NCI-H146 treated with DMSO at 0.1 percent for 48 hours (cell line): ENCODE measurements around the gene GAB2.
A peak's percentile ranks its signal among the peaks of the same experiment; 100 is the strongest.

Experiments
- DNase-seq: peaks from one replicate; lab custom pipeline; 2025; ENCODE audit not compliant: unreplicated experiment; lab: John Stamatoyannopoulos, UW

Gene GAB2

DNA sequence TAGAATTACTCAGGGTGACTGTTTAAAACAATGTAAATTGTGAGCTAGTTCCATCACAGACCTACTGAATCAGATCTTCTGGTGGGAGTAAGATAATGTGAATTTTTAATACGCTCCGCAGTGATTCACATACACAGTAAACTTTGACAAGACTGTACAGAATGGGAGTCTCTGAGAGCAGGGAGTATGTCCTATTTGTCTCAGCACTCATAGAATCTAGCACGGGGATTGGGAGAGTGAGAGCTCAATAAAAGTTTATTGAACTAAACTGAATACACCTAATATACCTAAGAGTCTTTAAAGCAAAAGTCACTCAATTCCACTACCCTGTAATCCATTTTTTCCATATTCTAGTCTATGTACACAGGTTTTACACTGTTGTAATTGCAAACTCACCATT lies 11.2 kb upstream of the GAB2 start:
- DNase-seq = no peak

DNA sequence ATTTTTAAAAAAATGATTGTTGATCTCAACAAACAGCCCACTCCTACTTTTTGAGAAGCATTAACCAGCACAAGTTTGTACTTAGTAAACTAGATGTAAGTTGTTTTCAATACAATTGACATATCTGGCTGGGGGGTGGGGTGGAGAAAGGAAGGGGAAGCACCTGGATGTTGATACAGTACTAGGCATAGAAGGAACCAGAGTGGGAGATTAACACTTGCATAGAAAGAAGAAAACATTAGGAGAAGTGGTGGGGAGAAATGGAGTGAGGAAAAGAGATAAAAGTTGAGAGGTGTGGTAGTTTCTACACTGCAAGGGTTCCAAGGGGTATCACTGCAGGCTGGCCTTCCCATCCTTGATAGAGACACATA lies 10.6 kb upstream of the GAB2 start:
- DNase-seq = no peak

DNA sequence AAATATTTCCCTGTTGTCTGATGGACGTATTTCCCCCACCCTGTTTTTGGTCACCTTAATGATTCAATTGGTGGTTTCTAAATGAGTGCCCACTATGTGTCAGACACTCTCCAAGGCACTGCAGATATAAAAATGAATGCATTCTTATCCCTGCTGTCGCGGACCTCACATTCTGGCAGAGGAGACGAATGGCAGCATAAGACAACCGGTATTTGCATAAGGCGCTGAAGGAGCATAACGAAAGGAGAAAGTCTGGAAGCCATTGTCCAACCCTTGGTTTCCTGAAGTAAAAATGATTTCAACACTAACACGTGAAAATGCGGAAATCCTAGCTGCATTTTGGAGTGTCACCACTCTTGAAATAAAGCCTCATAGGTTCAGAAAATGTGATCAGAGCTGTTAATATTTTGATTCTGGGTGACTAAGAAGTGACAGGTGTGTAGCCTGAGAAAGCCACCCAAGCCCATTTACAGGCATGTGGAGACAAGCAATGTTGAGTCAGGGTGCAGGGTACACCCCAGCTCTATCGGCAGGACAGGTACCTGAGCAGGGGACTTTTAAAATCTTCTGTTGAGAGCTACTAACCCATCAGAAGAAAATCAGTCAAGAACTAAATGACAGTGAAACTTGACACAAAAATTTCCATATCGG lies 10.1 kb upstream of the GAB2 start:
- DNase-seq = no peak

DNA sequence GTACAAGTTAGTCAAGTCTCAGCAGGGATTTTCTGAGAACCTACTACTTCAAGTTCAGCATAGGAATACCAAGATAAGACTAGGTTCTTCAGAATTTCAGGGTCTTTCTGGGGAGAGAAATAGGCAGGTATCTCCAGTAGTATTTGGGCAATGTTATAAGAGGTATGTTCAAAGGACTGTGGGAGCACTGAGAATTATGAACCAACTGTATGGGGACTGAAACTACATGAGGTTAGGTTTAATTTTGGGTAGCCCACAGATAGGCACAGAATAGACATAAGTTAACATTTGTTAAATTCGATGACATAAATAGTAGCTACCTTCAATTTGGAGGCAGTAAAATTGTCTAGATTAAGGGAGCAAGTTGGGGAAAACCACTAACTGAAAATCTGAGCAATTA lies 9.2 kb upstream of the GAB2 start:
- no peak for DNase-seq

DNA sequence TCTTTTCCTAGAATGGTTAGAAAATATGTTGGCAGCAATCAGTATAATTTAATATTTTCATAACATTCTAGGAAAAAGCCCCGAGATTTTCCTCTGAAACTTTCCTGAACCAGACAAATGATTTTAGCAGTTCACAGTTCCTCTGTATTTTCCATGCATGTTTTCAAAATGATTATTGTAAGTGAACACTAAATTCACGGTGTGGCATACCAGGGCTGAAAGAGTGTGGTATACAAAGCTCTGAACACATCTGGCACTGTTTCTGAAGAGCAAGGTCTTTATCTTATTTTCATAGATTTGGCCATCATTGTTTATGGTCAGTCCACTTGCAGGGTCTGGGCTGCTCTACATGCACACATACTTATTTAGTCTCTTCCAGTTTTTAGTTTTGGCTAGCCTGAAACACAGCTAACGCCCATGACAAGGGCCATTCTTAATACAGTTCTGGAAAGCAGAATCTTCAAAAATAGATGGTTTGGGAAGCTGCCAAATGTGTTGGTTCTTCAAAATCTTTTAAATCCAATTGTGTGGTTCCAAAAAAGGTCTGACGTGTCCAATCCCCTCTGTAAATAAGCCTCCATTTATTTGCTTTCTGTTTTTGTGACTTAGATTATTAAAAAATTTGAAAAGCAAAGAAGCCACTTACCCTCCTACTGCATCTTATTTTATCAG lies 7.9 kb upstream of the GAB2 start:
- no peak for DNase-seq

DNA sequence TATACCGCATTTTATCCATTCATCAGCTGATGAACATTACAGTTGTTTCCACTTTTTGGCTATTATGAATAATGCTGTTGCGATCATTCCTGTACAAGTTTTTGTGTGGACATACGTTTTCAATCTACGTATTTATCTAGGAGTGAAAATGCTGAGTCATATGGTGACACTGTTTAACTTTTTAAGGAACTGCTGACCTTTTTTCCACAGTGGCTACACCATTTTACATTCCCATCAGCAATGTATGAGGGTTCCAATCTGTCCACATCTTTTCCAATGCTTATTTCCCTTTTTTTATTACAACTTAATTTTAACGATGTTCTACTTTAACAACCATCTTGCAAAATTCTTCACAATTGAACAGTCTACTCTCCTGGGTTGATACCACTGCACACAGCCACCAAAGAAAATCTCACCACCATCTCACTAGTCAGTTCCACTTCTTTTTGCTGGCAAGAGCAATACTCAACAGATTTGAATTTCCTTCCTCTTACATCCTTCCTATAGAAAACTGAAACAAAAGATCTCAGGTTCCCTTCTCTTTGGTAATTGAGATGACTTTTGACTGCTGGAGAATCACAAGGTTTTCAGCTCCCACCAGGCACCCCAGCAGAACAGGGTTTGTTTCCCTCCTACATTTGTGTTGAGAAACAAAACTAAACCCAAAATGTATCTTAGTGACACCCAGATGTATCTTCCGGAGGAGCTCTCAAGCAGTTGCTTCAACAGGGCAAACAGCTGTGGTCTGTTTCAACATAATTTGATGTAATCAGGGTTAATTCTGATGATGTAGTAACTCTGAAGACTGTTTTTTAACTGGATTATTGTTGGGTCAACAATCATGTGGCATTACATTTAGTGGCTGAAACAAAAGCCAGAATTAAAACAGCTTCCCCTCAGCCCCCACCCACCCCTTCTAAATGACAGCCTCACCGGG lies 7.0 kb upstream of the GAB2 start:
- no peak for DNase-seq

DNA sequence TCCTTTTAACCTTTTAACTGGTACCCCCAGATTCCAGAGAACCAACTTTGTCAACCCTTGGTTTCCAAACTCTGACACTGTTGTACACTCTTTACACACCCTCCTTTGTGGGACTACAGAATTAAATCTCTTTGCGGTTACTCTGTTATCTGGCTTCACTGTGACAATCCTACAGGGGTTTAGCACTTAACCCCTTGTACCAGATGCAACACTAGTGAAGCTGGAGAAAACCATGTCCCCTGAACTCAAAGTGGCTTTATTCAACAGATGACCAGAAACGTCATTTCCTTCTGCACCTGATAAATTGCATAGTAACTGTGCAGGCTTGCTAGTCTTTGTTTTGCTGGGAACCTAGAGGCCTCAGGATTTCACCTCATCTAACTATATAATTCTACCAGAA lies 5.6 kb upstream of the GAB2 start:
- DNase-seq = no peak

DNA sequence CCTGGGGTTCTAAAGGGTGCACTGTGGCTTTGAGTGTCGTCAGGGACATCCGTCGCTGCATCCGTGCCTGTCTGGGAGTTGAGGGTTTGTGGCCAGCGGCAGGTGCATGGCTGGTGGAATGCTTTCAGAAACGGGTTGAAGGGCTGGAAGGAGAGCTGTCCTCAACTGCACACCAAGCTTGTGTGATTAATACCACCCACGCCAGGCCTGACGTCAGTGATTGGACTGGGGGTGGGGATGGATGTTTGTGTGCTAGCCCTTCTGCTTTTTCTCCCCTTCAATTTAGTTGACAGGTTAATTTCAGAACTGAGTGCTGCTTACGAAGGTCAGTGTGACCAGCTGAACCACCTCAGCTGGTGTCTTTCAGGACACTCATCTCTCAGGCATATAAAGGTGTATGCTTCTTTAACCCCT lies 3.2 kb upstream of the GAB2 start:
- no peak for DNase-seq

DNA sequence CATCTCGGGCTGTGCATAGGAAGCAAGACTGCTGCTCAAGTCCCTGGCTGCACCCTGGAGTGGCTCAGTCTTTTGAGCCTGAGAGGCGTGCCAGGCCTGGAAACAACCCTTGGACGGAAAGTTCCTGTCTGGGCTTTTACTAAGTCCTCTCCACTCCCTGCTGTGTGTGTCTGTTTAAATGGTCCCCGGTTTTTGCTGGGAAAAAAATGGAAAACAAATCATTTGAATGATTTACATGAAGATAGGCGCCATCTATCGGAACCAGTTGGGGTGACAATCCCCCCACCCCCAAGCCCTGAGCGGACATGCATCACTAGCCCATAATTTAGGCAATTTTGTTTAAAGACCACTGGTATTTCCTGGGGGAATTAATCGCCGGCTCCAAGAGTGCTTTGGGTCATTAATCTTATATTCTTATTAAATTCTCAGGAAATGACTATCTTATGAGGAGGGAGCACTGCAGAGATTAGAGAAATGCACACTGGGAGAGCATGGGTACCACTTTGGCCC lies 2.7 kb upstream of the GAB2 start:
- no peak for DNase-seq

DNA sequence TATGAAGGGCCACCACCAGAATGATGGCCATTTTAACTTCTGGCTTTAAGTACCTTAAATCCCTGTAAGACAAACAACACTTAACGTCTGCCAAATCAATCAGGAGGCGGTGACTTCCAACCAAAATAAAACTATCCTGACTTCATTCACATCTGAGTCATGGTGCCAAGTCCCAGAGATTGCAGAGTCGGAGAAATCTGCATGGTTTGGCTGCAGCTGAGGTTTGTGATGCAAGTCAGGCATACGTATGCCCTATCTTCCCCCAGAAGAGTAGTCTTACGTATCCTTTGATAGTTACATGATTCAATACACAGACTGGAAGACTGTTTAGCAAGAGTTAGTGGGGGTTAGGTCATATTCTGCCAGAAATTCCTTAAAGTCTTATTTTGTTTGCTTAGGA lies 1.7 kb upstream of the GAB2 start:
- no peak for DNase-seq

DNA sequence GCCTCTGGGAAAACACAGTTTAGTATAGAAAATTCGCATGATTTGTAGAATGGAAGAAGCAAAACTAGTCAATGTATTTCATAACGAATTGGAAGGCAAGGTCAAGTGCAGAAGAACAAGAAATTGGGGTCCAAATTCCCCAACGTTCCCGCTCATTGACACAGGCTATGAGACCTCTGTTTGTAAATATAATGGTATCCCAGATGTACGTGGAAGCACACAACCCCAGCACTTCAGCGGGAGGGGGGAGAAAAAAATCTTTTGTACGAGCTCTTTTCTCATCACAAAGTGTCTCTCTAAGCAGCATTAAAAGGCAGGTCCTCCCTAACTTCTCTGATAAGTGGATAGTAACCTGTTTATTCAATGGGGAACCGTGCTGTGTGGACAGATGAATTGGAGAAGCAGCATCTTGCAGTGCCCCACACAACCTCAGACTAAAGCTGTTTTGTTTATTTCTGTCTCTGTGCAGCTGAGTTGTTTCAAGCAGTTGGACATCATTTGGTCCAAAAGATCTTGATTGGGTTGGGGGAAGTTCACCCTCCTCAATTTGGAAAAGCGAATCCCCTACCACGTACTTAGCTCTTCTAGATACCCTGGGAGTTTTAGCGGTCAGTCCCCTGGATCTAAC lies 1.1 kb upstream of the GAB2 start:
- DNase-seq = no peak

DNA sequence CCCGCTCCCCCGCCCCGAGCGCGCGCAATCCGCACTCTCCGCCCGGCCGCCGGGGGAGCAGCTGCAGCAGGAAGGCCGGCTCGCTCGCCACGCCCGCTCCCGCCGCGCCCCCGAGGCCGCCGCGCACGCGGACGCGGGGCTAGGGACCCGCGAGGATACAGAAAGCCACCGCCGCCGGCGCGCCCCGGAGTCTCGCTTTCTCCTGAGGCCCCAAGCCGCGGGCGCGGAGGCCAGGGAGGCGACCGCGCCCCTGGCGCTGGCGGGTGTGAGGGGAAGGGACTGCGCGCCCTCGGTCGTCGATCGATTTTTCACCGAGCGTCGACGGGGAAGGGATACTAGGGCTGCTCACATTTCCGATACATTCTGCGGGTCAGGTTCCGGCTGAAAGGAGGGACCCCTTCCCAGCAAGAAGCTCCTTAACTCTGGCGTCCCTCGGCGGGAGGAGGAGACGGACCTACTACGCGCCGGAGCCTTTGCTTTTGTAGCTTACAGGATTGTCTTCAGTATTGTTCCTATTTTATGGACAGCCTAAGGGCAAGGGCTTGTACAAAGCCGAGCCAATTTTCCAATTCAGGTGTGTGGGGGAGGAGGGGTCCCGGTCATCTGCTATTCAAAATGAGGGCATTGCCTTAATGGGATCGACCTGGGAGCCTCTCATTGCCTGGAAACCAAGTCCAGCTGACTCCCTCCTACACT lies 416 bp upstream of the GAB2 start:
- DNase-seq = peak; percentile 78

DNA sequence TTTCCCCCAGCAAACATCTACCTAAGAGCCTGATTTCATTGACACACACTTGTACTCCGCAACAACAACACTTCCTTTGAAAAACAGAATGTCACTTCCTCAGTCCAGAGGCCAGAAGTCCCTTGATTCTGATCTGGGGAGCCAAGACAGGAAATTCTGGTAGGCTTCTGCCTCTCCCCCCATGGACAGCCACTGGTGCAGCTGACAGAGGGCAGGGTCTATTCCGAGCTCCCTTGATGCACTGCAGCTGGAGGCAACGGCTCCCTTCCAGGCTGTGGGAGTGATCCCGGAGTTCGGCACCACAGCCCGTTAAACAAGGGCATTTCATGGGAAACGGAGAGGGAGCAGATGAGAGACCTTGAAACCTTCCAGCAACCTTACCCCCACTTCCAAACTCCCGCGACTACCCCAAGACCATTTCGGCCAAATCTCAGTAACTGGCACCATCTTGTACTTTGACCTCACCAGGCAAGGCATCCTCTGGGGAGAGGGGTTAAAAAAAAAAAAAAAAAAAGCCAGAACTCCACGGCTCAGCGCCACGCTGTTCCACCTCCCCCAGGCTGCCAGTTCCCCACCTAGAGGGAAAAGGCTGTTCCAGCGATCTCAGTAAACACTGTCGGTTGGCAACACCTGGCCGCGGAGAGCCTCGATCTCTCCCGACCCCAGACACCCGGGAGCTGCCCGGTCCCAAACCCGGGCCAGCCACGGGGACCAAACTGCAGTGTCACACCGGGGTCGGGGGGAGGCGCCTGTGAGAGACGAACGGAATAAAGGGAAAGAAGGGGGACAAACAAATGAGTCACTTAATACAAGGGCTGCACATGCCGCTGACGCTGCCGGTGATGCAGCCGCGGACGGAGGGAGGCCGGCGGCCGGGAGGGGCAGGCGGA lies 1.1 kb downstream of the GAB2 start:
- peak; percentile 77 for DNase-seq

DNA sequence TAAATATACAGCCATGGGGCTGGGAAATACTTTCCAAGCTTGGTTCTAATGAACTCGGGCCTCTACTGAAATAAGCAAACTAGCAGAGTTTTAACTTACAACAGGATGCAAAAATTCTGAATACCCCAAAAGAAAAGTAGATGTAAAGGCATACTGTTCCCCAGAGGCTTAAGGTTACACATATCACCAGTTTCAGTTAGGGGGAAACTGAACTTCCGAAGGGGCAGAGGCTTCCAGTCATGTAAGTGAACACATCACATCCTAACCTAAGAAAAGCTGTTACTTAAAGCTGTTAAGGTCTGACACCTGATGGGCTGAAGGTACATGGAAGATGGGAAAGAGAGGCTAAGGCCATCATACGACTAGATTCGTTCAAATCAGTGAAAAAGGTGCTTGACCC lies 2.3 kb downstream of the GAB2 start:
- DNase-seq = no peak

DNA sequence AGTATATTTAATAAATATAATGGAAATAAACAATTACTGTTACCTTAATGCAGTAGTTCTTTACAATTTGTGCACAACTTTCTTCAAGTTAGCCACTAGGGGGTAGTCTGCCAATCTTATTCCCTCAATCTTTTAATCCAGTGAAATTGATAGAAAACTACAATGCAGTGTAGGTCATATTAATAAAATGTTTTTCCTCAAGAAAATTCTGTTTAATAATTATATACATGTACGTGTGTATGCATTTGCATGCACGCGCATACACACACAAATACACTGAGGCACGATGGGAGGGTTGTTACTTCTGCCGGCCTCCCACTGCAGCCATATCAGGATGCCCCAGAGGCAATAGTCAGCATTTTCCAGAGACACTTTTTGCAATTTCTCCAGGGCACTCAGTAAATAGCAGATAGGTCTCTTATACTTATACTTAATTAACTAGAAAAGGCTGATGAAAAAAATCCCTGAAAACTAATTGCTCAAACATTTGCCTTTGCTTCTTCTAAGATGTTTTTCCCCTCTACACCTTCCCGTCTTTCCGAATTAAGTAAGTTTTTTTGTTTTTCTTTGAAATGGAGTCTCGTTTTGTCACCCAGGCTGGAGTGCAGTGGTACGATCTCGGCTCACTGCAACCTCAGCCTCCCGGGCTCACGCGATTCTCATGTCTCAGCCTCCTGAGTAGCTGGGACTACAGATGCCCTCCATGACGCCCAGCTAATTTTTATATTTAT lies 3.1 kb downstream of the GAB2 start:
- DNase-seq = peak; percentile 25

DNA sequence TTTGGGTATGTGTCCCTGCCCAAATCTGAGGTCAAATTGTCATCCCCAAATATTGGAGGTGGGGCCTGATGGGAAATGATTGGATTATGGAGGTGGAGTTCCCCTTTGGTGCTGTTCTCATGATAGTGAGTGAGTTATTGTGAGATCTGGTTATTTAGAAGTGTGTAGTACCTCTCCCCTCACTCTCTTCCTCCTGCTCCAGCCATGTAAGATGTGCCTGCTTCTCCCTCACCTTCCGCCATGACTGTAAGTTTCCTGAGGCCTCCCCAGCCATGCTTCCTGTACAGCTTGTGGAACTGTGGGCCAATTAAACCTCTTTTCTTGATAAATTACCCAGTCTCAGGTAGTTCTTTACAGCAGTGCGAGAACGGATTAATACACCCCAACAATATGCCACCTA lies 9.0 kb downstream of the GAB2 start:
- DNase-seq = no peak

DNA sequence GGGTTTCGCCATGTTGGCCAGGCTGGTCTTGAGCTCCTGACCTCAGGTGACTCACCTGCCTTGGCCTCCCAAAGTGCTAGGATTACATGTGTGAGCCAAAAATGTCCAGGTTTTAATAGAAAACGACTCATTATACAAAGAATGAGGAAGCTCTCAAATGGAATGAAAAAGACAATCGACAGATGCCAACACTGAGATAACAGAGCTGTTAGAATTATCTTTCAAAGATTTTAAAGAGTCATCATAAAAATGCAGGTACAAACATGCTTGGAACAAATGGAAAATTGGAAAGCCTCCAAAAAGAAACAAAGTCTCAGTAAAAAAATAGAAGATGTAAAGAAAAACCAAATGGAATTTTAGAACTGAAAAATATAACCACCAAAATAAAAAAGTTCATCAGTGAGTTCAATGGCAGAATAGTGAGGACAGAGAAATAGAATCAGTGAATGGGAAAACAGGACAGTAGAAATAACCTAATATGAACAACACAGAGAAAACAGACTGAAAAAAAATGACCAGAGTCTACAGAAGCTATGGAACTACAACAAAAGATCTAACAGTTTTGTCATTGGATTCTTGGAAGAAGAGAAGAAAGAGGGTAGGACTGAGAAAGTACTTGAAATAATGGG lies 10.9 kb downstream of the GAB2 start:
- no peak for DNase-seq

DNA sequence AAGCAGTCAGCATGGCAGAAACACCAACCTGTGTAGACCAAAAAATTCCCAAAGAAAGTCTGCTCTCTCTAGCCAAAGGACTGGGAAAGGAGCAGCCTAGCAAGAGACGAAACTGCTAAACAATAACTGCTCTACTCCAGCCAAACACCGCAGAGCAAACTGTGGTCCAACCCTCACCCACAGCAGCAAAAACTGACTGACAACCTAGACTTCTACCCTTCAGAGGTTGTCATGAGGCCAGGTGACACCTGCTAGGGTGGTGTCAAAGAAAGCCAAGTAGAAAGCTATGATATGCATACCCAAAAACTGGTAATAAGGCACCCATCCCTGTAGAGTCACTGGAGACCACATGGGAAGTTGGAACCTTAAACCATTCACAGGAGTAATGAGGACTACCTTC lies 11.8 kb downstream of the GAB2 start:
- DNase-seq = no peak

DNA sequence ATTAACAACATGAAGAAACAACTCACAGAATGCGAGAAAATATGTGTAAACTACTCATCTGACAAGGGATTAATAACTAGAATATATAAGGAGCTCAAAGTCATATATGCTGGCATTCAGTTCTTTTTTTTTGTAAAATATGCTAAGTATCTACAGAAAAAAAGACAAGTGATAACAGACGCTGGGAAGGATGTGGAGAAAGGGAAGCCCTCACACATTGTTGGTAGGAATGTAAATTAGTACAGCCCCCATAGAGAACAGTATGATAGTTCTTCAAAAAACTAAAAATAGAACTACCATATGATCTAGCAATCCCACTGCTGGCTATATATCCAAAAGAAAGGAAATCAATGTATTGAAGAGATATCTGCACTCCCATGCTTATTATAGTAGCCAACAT lies 13.8 kb downstream of the GAB2 start:
- no peak for DNase-seq
